Measurements from ENCODE around the gene CDH23. TPM values are rescaled to one million over a fixed set of nuclear protein-coding genes. Genes with fewer than 3 reads are reported as not detected.

CDH23 gene
- total RNA-seq, 2 donors from 2014 or later: 1.1 to 2.8 TPM

- H3K36me3 Mint-ChIP-seq (ENCODE audit: insufficient read depth in 2 of 2): peaks cover 0 to 5% of the 10 kb centered on the region in 2 donors
- no peak for ATAC-seq (replicated peaks in 1 of 2)
- peak overlapping the region; percentile 75 to 90 for H3K4me3 Mint-ChIP-seq
- H3K9me3 Mint-ChIP-seq: no peaks in the 10 kb centered on the region
- DNase-seq: no peak
- peaks cover 95% of the 10 kb centered on the region for H3K4me1 Mint-ChIP-seq (ENCODE audit: low read depth)
- H3K27ac Mint-ChIP-seq: peak overlapping the region; percentile 89
- no peaks in the 10 kb centered on the region for H3K27me3 Mint-ChIP-seq (ENCODE audit: low read depth)
Measured at GRCh38 chr10:71749396-71749795, 352.7 kb downstream of the CDH23 start.

DNA sequence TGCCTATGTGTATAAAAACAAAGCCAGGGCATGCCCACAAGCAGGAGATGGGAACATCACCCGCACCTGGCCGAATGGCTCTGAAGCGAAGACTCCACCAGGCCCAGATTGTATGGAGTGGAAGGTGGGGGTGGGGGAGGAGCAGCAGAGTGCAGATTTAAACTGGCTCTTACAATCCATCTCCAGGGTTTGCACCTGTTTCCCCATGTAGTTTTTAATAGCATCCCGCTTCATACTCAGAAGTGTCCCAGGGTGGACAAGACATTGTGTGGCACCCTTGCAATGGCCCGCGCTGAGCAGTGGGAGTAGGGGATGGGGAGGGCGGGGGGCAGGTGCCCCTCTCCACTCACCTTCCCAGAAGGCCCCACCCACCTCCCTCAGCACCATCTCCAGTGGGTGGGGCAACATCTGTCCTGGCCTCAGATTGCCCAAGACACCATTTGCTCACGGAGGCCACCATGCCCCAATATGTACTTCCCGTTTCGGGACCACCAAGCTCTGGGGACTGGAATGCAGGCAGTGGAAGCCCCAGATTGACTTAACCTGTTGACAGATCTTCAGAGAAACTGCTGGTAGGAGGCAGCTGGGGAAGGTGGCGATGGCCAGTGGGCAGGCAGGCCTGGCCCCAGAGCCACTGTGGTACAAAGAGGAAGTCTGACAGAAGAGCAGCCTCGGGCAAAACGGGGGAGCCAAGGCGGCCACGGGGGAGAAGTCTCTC lies 353.6 kb downstream of the CDH23 start:
- Mint-ChIP-seq H3K9me3 (no peaks in the 10 kb centered on the region), H3K27me3 (ENCODE audit: low read depth) (no peaks in the 10 kb centered on the region), H3K36me3 (ENCODE audit: insufficient read depth in 2 of 2) (peaks cover 0 to 5% of the 10 kb centered on the region in 2 donors), H3K4me3 (peak overlapping the region; percentile 27 to 90), H3K4me1 (ENCODE audit: low read depth) (peaks cover 95% of the 10 kb centered on the region), H3K27ac (peak overlapping the region; percentile 88)
- no peak for ATAC-seq (replicated peaks in 1 of 2)
- no peak for DNase-seq

DNA sequence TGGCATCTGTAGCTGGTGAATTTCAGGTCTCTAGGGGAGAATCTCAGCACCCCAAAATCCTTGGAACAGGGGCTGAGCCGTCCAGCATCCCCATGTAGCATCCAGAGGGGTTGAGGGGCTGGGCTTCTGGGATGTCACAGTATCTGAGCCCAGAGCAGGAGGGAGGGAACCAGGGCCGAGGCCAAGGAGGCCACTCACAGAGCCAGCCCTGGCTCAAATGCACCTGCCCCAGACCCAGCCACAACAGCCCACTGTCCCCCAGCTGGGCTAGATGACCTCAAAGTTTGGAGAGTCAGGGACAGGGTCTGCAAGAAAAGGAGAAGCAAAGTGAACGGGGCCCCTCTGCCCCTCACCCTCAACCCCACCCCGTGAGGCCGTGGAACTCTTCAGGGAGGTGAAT lies 354.3 kb downstream of the CDH23 start:
- peak overlapping the region in 1 of 2 donors; percentile 27 for H3K4me3 Mint-ChIP-seq
- no peaks in the 10 kb centered on the region for H3K27me3 Mint-ChIP-seq (ENCODE audit: low read depth)
- H3K27ac Mint-ChIP-seq: peak overlapping the region; percentile 79
- no peaks in the 10 kb centered on the region for H3K9me3 Mint-ChIP-seq
- H3K4me1 Mint-ChIP-seq (ENCODE audit: low read depth): peaks cover 96% of the 10 kb centered on the region
- no peak for DNase-seq
- peaks cover 0 to 5% of the 10 kb centered on the region in 2 donors for H3K36me3 Mint-ChIP-seq (ENCODE audit: insufficient read depth in 2 of 2)
- no peak for ATAC-seq (replicated peaks in 1 of 2)

DNA sequence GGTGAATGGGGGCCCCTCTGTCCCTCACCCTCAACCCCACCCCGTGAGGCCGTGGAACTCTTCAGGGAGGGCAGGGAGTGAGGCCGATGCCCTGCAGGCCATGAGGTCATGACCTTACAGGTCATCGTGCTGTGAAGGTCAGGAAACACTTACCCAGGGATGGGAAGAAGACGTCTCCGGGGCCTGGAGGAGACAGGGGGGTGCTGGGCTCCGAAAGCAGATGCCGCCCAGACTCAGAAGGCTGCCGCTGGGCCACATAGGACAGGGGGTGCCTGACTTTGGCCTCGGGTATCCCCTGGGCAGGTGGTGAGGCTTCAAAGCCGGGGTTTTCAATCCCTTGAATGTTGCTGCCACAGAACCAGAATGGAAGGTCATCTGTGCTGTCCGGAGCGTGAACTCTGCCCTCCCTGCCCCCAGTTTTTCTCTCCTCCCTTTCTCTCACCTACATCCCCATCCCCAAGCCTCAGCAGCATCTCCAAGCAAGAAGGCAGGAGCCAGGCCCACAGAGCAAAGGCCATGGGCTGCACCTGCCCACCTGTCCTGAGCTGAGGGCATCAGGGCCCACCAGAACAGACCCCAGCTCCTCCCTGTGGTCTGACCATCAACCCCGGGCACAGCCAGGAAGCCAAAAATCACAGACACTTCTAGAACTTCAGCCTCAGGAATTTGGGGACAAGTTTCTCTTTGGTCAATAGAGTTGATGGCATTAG lies 354.9 kb downstream of the CDH23 start:
- Mint-ChIP-seq H3K4me3 (peak overlapping the region in 1 of 2 donors; percentile 12), H3K9me3 (no peaks in the 10 kb centered on the region), H3K4me1 (ENCODE audit: low read depth) (peaks cover 96% of the 10 kb centered on the region), H3K27me3 (ENCODE audit: low read depth) (no peaks in the 10 kb centered on the region), H3K36me3 (ENCODE audit: insufficient read depth in 2 of 2) (peaks cover 0 to 5% of the 10 kb centered on the region in 2 donors), H3K27ac (peak overlapping the region; percentile 22)
- ATAC-seq (replicated peaks in 1 of 2) (no peak), DNase-seq (no peak)

- ATAC-seq (replicated peaks in 1 of 2): peak in 1 of 2 donors; percentile 7
- Mint-ChIP-seq H3K4me3 (peak overlapping the region in 1 of 2 donors; percentile 22), H3K27ac (peak overlapping the region; percentile 22), H3K36me3 (ENCODE audit: insufficient read depth in 2 of 2) (peaks cover 0 to 5% of the 10 kb centered on the region in 2 donors), H3K4me1 (ENCODE audit: low read depth) (peaks cover 96% of the 10 kb centered on the region), H3K27me3 (ENCODE audit: low read depth) (no peaks in the 10 kb centered on the region), H3K9me3 (no peaks in the 10 kb centered on the region)
- DNase-seq: peak in 1 of 2 donors; percentile 30
Measured at GRCh38 chr10:71752391-71753090, 355.8 kb downstream of the CDH23 start.

GRCh38 chr10:71753091-71753959 lies 356.6 kb downstream of the CDH23 start:
- no peak for ATAC-seq (replicated peaks in 1 of 2)
- Mint-ChIP-seq H3K4me3 (no peak overlapping the region), H3K36me3 (ENCODE audit: insufficient read depth in 2 of 2) (peaks cover 0 to 5% of the 10 kb centered on the region in 2 donors), H3K27me3 (ENCODE audit: low read depth) (no peaks in the 10 kb centered on the region), H3K4me1 (ENCODE audit: low read depth) (peaks cover 96% of the 10 kb centered on the region), H3K9me3 (no peaks in the 10 kb centered on the region), H3K27ac (peak overlapping the region; percentile 32)
- DNase-seq: no peak

DNA sequence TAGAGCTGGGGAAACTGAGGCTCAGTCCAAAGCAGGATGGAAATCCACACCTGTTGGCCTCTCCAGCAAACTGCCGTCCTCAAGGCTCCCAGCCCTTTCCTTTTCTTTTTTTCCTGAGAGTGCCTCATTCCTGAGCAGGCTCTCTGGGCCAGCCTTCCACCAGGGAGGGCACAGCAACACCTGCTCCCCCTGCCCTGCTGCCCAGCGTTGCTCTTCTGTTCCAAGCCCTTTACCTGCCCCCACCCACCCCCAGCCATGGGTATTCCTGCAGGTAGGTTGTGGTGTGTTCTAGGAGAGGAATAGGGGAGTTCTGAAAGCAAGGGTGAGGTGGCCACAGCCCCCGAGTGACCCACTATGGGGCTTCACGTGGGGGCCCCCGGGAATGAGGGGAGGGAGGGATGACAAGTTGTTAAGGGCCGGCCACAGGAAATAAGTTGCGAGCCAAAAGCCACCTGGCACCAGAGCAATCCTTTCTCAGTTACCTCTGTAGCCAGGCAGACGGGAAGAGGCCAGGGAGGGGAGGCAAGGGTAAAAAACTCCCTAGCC lies 357.3 kb downstream of the CDH23 start:
- ATAC-seq (replicated peaks in 1 of 2) (no peak), DNase-seq (no peak)
- peaks cover 0 to 5% of the 10 kb centered on the region in 2 donors for H3K36me3 Mint-ChIP-seq (ENCODE audit: insufficient read depth in 2 of 2)
- H3K9me3 Mint-ChIP-seq: no peaks in the 10 kb centered on the region
- H3K27ac Mint-ChIP-seq: peak overlapping the region; percentile 57
- H3K27me3 Mint-ChIP-seq (ENCODE audit: low read depth): no peaks in the 10 kb centered on the region
- H3K4me1 Mint-ChIP-seq (ENCODE audit: low read depth): peaks cover 96% of the 10 kb centered on the region
- H3K4me3 Mint-ChIP-seq: no peak overlapping the region

DNA sequence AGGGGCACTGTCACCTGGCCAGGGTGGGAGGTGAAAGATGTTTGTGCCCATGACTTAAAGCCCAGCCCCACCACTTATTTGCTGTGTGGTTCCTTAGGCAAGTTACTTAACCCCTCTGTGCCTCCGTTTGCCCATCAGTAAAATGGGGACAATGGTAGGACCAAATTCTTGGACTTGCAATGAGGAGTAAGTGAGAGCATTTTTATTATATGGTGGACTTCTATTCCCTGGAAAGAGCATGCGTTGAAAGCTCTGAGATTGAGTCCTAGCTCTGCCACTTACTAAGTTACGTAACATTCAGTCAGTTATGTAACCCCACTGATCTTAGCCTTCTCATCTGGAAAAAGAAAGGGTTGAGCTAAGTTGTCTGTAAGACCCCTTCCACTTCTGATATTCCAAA lies 357.8 kb downstream of the CDH23 start:
- H3K27me3 Mint-ChIP-seq (ENCODE audit: low read depth): no peaks in the 10 kb centered on the region
- peaks cover 0 to 5% of the 10 kb centered on the region in 2 donors for H3K36me3 Mint-ChIP-seq (ENCODE audit: insufficient read depth in 2 of 2)
- no peaks in the 10 kb centered on the region for H3K9me3 Mint-ChIP-seq
- no peak for DNase-seq
- no peak overlapping the region for H3K27ac Mint-ChIP-seq
- no peak for ATAC-seq (replicated peaks in 1 of 2)
- peaks cover 93% of the 10 kb centered on the region for H3K4me1 Mint-ChIP-seq (ENCODE audit: low read depth)
- H3K4me3 Mint-ChIP-seq: no peak overlapping the region

DNA sequence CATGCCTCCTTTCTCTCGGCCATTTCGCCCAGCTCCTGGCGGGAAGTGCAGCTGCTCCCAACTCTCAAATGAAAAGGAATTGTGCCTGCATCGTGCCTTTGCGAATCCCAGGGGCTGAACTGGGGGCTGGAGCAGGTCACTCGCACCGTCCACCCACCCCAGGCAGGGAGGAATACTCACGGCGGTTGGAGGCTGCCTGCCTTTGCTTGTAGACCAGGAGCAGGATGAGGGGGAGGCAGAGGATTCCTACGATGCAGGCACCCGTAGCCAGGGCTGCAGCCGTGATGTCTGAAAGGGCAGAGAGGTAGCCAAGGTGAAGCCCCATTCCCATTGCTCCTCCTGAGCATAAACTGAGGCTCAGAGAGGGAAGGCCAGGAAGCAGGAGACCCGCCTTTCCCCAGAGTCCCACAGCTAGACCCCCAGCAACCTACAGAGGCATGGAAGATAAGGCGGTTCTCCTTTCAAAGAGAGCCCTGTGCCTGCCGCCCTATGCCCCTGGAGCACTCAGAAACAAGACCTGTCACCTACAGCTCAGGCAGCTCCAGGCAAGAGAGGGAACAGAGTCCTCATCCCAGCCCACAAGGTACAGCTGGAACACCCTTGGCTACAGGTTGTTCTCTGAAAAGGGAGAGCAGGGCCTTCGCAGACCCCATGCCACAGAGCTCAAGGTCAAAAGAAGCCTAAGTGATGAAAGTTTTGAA lies 358.6 kb downstream of the CDH23 start:
- peaks cover 0 to 6% of the 10 kb centered on the region in 2 donors for H3K36me3 Mint-ChIP-seq (ENCODE audit: insufficient read depth in 2 of 2)
- H3K4me1 Mint-ChIP-seq (ENCODE audit: low read depth): peaks cover 88% of the 10 kb centered on the region
- no peak overlapping the region for H3K27ac Mint-ChIP-seq

GRCh38 chr10:71756311-71757191 lies 359.8 kb downstream of the CDH23 start:
- DNase-seq (no peak), ATAC-seq (replicated peaks in 1 of 2) (peak; percentile 81 to 83)
- Mint-ChIP-seq H3K27me3 (ENCODE audit: low read depth) (no peaks in the 10 kb centered on the region), H3K4me1 (ENCODE audit: low read depth) (peaks cover 89% of the 10 kb centered on the region), H3K36me3 (ENCODE audit: insufficient read depth in 2 of 2) (peaks cover 3 to 9% of the 10 kb centered on the region in 2 donors), H3K9me3 (no peaks in the 10 kb centered on the region), H3K4me3 (peak overlapping the region; percentile 74 to 88), H3K27ac (peak overlapping the region; percentile 62)

More for the DNA sequence above, 358.6 kb downstream of the CDH23 start:
- Mint-ChIP-seq H3K4me3 (no peak overlapping the region), H3K9me3 (no peaks in the 10 kb centered on the region), H3K27me3 (ENCODE audit: low read depth) (no peaks in the 10 kb centered on the region)
- DNase-seq: no peak
- no peak for ATAC-seq (replicated peaks in 1 of 2)

- Mint-ChIP-seq H3K4me3 (peak overlapping the region; percentile 74 to 88), H3K27ac (peak overlapping the region; percentile 62), H3K9me3 (no peaks in the 10 kb centered on the region), H3K27me3 (ENCODE audit: low read depth) (no peaks in the 10 kb centered on the region), H3K4me1 (ENCODE audit: low read depth) (peaks cover 86% of the 10 kb centered on the region), H3K36me3 (ENCODE audit: insufficient read depth in 2 of 2) (peaks cover 3 to 9% of the 10 kb centered on the region in 2 donors)
- ATAC-seq (replicated peaks in 1 of 2): peak; percentile 6
- DNase-seq: no peak
Measured at GRCh38 chr10:71757399-71757922, 360.7 kb downstream of the CDH23 start.

All from activated T-cell treated with anti-CD3 and anti-CD28 coated beads, Interleukin-2, amount 50 U/mL, for 72 hours (primary cell).